DOHH2 (cell line): ENCODE data around the gene NME4.

Source experiments
- H3F3A ChIP-seq: fragments of 200-600 bp; sonication (generic), shearing (Covaris generic); 2 replicates; pipeline ENCODE4 v1.6.0; 2016; ENCODE audit warnings: antibody characterized with exemption, mild to moderate bottlenecking; ENCODE audit not compliant: control insufficient read depth, insufficient read depth
- H3K27ac ChIP-seq: fragments of 200-600 bp; sonication (generic); 2 replicates; pipeline ENCODE4 v1.5.1; 2014; ENCODE audit warnings: low read depth, mild to moderate bottlenecking, low read length, moderate library complexity
- H3K27me3 ChIP-seq: fragments of 200-600 bp; sonication (generic); 2 replicates; pipeline ENCODE4 v1.6.1; 2014; ENCODE audit warnings: mild to moderate bottlenecking, low read length, mixed read lengths; ENCODE audit not compliant: control insufficient read depth
- H3K36me3 ChIP-seq: fragments of 200-600 bp; sonication (generic); 2 replicates; pipeline ENCODE4 v1.6.1; 2014; ENCODE audit warnings: mild to moderate bottlenecking, low read length, moderate library complexity, mixed read lengths; ENCODE audit not compliant: control insufficient read depth
- H3K4me1 ChIP-seq: fragments of 200-600 bp; sonication (generic); 2 replicates; pipeline ENCODE4 v1.6.1; 2014; ENCODE audit warnings: mild to moderate bottlenecking, low read length, mixed read lengths; ENCODE audit not compliant: control insufficient read depth
- H3K4me2 ChIP-seq: fragments of 200-600 bp; sonication (generic); 2 replicates; pipeline ENCODE4 v1.6.0; 2014; ENCODE audit warnings: mild to moderate bottlenecking, low read length, moderate library complexity
- H3K4me3 ChIP-seq: fragments of 200-600 bp; sonication (generic); 2 replicates; pipeline ENCODE4 v1.5.1; 2014; ENCODE audit warnings: mild to moderate bottlenecking, low read length, mixed read lengths
- H3K79me2 ChIP-seq: fragments of 200-600 bp; sonication (generic); 2 replicates; pipeline ENCODE4 v1.6.1; 2014; ENCODE audit warnings: mild to moderate bottlenecking, low read length, mixed read lengths; ENCODE audit not compliant: control insufficient read depth
- H3K9me2 ChIP-seq: fragments of 200-600 bp; sonication (generic); replicated peaks from 2 replicates; pipeline ENCODE4 v1.6.1; 2014; ENCODE audit warnings: mild to moderate bottlenecking, low read length, mixed read lengths; ENCODE audit not compliant: control insufficient read depth
- H3K9me3 ChIP-seq: fragments of 200-600 bp; sonication (generic); 2 replicates; pipeline ENCODE4 v1.6.1; 2014; ENCODE audit warnings: antibody characterized with exemption, low read length, mixed read lengths; ENCODE audit not compliant: control insufficient read depth, insufficient read depth
- H4K20me1 ChIP-seq: fragments of 200-600 bp; sonication (generic); 2 replicates; pipeline ENCODE4 v1.6.0; 2014; ENCODE audit warnings: low read depth, mild to moderate bottlenecking, antibody characterized with exemption, low read length, moderate library complexity; ENCODE audit not compliant: control insufficient read depth, insufficient read depth
- EZH2phosphoT487 ChIP-seq: fragments of 200-600 bp; sonication (generic); IDR thresholded peaks from 2 replicates; pipeline ENCODE4 v1.6.1; 2017; ENCODE audit warnings: borderline replicate concordance, mild to moderate bottlenecking, antibody characterized with exemption, low read length, moderate library complexity, mixed read lengths
- TF ChIP-seq, protein P1 (sequence below): fragments of 200-600 bp; sonication (generic); IDR thresholded peaks from one replicate; pipeline ENCODE4 v1.5.1; 2014; ENCODE audit warnings: antibody characterized with exemption, mild to moderate bottlenecking, low read depth, low read length; ENCODE audit not compliant: poor library complexity, severe bottlenecking

Gene NME4

DNA sequence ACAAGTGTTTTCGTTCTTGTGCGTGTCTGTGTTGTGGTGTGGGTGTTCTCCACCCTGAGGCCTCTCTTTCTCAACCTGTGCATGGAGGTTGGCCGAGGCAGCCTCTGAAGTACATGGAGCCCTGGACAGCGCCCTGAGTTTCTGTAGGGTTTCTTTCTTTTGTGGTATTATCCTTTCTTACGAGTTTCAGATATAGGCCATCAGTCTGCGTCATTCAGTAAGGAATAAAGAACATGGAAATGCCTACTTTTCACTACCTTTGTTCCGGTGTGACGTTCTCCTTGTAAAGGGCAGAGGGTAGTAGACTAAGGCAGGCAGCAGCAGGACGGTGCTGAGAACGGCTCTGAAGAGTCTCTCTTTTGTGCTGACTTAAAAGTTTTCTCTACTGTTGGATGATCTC is 47.0 kb downstream of the NME4 start:
- Histone ChIP-seq H3K9me3 (no peaks in the 10 kb centered on the region), H3K9me2 (no peaks in the 10 kb centered on the region), H3F3A (no peaks in the 10 kb centered on the region), H3K4me2 (no peak overlapping the region), H3K36me3 (0 out of 2 replicates have a peak, but pooled peaks cover 2% of the 10 kb centered on the region), H3K27ac (no peak overlapping the region), H3K4me1 (peaks cover 14% of the 10 kb centered on the region), H3K79me2 (peaks cover 71% of the 10 kb centered on the region), H3K4me3 (no peak overlapping the region), H3K27me3 (no peaks in the 10 kb centered on the region), H4K20me1 (peaks cover 15% of the 10 kb centered on the region)
- TF ChIP-seq, protein P1, sequence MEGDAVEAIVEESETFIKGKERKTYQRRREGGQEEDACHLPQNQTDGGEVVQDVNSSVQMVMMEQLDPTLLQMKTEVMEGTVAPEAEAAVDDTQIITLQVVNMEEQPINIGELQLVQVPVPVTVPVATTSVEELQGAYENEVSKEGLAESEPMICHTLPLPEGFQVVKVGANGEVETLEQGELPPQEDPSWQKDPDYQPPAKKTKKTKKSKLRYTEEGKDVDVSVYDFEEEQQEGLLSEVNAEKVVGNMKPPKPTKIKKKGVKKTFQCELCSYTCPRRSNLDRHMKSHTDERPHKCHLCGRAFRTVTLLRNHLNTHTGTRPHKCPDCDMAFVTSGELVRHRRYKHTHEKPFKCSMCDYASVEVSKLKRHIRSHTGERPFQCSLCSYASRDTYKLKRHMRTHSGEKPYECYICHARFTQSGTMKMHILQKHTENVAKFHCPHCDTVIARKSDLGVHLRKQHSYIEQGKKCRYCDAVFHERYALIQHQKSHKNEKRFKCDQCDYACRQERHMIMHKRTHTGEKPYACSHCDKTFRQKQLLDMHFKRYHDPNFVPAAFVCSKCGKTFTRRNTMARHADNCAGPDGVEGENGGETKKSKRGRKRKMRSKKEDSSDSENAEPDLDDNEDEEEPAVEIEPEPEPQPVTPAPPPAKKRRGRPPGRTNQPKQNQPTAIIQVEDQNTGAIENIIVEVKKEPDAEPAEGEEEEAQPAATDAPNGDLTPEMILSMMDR = no peak

DNA sequence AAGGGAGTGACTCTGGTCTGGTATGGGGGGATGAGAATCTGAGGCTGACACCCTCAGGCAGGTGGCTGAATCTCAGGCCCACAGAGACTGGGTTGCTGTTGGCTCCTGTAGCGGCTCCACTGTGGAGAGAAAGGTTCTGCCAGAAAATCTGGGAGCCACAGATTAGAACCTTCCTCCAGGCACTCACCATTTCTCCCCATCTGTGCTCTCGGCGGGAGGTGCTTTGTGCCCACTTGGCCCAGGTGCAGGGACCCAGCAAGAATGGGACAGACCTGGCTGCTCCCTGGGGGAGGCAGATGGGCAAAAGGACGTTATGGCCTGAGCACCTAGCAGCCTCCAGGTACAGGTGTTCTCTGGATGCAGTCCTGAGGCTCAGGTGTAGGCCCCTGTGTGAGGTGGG is 48.6 kb downstream of the NME4 start:
- H3K4me2 ChIP-seq = no peak overlapping the region
- H3K36me3 ChIP-seq = 0 out of 2 replicates have a peak, but pooled peaks cover 2% of the 10 kb centered on the region
- H3K9me3 ChIP-seq = no peaks in the 10 kb centered on the region
- H3K79me2 ChIP-seq = peaks cover 71% of the 10 kb centered on the region
- TF ChIP-seq, protein P1 = no peak
- TF ChIP-seq EZH2phosphoT487 = no peak
- H4K20me1 ChIP-seq = peaks cover 12% of the 10 kb centered on the region
- H3K27ac ChIP-seq = no peak overlapping the region
- H3K4me1 ChIP-seq = peaks cover 21% of the 10 kb centered on the region
- no peak overlapping the region for H3K4me3 ChIP-seq
- no peaks in the 10 kb centered on the region for H3F3A ChIP-seq
- no peaks in the 10 kb centered on the region for H3K27me3 ChIP-seq
- H3K9me2 ChIP-seq = no peaks in the 10 kb centered on the region
